Neural progenitor cell (in vitro differentiated cells): ENCODE data around the gene LRRC59.

ENCODE experiments used
- CTCF ChIP-seq: fragments of 200-600 bp; sonication (generic); IDR thresholded peaks from 2 replicates; pipeline ENCODE4 v1.5.1; 2017; ENCODE audit warnings: antibody characterized with exemption, mild to moderate bottlenecking
- EZH2 ChIP-seq: fragments of 200-600 bp; sonication (generic); IDR thresholded peaks from 2 replicates; pipeline ENCODE4 v1.6.1; 2017; ENCODE audit warnings: antibody characterized with exemption, mild to moderate bottlenecking, moderate library complexity

GRCh38 chr17:50422738-50423137, 25.4 kb upstream of the LRRC59 start:
- TF ChIP-seq CTCF (no peak), EZH2 (no peak)
